NCI-H82 treated with DMSO at 0.1 percent for 48 hours (cell line): Measurements from ENCODE around the gene CIRBP.

Experiments
- DNase-seq: peaks from one replicate; lab custom pipeline; 2025; ENCODE audit not compliant: unreplicated experiment; lab: John Stamatoyannopoulos, UW

The CIRBP gene

DNA sequence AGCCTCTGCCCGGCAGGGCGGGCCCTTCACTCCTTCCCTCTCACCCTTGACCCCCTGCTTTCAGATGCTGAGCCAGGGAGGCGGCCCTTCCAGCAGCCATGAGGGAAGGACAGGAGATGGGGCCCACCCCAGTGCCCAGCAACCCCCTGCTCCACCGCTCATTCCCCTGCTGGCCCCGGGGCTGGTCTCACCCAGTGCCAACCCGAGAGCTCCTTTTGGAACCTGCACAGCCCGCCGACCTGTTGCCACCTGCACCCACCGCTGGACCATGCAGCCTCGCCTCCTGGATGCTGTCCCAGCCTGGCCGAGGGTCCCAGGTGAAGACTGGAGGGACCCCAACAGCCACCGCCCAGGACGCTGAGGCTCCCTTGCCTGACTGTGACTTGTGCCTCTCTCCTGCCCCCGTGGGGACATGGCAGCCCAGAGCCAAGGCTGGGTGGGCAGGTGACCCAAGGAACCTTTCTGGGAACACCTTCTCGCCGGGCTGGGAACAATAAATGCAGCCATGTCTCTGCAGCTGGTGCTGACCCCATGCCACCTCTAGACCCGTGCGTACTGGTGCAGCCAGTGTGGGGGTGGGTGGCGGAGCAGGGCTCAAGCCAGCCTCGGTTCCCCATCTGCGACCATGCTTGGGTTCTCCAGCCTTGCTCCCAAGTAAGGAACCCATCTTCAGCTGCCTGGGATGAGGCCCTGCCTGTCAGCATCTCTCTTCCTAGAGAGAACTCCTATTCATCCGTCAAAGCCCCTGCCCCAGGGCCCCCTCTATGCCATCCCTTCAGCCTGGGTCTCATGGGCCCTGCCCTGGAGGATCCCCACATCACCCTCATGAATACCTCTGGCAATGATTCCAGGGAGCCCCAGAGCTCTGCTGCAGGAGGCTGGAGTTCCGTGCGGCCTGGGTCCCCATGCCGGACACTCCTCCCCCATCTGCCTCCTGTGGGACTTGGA, 9.9 kb downstream of the CIRBP start:
- DNase-seq, result no peak

DNA sequence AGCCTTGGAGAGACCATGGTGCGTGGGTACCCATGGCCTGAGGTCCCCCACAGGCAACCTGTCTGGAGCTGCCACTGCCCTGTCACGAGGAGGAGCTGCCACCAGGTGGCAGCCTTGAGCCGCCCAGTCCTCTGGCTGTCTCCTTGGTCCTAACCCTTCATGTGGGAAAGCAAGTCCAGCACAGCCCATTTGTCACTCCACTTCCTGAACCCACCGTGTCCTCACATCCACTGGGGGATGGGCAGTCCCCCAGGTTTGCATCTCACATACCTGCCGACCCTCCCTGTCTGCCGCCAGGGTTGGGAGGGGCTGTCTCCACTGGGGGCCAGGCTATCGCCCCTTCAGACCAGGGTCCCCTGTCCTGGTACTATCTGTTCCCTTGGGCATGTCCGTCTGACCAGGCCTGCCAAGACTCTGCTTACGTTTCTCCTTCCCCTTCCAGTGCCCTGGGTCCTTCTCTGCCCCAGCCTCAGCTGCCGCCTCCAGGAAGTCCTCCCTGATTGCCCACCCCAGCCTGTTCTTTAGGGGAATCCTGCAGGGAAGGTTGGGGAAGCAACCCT, 10.7 kb downstream of the CIRBP start:
- no peak for DNase-seq

DNA sequence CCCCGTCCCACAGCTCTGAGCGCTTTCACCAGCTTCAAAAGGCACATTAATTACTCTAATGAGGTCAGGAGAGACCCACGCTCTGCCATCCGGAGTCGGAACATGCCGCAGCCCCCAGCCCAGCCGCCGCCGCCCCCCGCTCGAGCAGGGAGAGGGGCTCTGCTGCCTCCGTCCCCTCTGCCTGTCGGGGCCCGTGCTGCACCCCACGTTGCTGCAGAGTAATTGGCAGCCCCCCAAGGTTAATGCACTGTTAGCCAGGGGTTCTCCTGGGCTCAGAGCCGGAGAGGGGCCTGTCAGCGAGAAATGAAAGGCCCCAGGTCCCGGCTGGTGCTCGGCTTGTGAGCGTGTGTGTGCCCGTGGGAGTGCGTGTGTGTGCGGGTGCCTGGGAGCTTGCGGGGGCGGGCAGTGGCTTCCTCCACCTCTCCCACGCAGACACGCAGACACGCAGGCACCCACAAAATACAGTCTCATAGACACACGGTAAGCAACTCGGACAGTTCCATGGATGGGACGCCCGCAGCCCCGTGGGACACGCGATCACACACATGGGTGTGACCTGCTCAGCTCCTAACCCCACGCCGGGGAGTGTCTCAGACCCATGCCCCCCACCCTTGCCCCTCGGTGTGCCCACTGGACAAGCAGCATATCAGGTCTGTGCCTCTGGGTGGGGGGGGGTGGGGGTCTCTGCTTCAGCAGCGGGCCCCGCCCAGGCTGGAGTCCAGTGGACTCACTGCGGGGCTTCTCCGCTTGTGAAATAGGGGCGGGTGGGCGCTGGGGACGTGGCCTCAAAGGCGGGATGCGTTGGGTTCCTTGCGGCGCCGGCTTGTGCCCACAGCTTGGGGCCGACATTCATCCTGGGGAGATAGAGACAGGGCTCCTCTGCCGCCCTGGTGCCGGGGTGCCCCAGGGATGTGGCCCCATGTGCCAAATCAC, 11.8 kb downstream of the CIRBP start:
- no peak for DNase-seq

DNA sequence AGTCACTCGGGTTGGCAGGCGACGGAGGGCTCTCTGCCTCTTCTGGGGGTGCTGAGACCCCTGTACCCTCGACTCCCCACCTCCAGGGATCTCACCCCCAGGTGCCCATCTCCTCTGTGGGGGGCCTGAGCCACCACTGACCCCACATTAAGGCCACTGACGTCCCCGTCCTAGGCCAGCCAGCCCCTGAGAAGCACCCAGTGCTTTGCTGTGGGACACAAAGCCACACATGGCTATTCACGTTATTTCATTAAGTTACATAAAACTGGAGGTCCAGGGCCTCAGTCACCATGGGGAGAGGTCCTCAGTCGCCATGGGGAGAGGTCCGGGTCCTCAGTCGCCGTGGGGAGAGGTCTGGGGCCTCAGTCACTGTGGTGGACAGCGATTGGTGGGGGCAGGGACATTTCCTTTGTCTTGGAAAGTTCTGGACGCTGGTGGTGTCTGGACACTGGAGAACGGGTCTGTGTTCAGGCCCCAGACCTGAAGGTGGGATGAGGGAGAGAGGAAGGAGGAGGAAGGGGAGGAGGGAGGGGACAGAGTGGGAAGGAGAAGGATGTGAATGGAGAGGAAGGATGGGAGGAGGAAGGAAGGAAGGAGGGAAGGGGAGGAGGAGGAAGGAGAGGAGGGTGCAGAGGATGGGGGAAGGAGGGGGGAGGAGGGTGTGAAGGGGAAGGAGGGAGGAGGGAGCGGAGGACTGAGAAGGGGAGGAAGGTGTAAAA, 12.6 kb downstream of the CIRBP start:
- no peak for DNase-seq

DNA sequence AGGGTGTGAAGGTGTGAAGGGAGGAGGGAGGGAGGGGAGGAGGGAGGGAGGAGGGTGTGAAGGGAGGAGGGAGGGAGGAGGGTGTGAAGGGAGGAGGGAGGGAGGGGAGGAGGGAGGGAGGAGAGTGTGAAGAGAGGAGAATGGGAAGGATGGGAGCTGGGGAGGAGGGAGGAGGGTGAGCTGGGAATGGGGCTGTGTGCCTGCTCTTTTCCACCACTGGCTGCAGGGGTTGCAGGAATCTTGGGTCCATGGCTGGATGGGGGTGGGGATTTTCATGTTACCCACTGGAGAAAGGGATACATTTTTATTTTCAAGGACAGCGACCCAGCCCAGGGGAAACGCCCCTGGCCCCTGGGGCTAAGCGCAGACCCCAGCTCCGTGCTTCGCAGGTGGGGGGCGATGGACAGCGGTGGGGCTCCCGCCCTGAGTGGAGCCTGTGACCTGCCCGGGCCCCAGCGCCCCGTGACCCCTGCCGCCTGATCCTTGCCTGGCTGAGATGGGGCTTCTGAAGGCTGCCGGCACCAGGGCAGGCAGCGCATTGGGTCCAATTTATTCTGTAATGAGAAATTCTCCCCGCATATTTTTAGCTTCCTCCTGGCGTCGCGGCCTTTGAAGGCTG, 13.6 kb downstream of the CIRBP start:
- no peak for DNase-seq

DNA sequence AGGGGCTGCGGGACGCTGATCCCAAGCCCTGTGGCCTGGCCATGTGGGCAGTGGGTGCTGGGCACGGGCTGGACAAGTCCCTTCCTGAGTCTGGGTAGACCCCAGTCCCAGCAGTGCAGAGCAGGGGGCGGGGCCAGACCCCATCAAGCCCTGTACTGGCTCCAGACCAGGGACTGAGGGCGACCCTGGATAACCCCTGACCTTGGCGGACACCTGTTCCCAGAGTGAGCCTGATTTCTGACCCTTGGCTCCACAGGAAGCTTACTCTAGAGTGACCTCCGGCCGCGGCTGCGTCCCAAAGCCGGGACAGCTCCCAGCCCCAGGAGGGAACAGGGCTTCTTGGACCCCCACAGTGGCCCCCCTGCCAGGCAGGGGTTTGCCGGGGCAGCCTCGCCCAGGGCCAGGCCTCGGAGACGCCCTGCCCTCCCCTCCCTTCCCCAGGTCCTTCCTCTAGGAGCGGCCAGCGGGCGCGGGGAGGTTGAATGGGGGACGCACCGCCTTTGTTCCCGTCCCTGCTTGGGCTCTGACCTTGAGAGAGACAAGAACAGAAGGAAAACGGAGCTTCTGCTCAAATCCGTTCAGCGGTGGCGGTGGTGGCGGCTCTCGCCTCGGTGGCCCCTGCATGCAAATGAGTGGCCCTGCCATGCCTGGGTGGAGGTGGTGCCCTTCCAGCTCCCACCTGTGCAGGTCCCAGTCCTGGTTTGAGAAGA, 14.2 kb downstream of the CIRBP start:
- no peak for DNase-seq

DNA sequence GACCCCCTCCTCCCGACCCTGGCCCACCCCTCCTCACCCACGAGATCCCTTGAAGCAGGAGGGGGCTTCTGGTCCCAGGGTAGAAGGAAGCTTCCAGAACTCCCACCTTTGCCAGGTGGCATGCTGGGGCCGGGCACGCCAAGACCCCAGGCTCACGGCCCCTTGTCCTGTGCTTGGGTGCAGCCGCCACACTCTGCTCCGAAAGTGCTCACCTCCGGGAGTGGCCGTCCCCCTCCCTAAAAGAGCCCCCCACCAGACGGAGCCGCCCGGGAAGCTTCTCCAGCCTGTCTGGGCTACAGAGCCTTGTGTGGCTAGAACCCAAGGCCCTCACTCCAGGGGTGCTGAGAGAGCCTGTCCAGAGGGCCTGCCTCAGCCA, 14.8 kb downstream of the CIRBP start:
- no peak for DNase-seq

DNA sequence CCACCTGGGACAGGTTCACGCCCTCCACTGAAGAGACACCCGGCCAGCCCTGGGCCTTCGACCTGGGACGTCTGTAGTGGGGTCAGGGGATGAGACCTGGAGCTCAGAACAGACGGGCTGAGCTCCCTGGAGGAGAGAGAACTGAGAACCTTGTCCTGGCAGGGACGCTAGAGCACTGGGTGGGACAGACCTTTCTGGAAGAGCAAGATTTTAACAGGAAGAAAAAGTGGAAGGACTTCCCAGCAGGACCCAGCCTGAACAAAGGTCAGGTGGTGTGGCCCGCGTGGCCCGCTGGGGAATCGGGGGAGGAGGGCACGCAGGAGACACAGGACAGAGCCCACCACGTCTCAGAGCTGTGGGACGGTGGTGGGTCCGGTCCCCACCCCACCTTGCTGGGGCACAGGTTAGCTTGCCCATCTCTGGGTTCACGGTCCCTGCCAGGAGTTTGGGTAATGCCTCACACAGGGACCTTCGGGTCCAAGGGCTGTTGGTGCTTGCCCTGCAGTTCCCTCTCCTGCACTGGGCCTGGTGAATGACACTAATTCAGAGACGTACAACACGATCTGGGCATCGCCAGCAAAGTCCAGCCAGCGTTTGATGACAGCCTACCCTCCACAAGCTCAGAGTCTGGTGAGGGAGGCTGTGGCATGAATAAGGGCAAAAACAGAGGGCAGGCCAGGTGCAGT, 15.3 kb downstream of the CIRBP start:
- no peak for DNase-seq

DNA sequence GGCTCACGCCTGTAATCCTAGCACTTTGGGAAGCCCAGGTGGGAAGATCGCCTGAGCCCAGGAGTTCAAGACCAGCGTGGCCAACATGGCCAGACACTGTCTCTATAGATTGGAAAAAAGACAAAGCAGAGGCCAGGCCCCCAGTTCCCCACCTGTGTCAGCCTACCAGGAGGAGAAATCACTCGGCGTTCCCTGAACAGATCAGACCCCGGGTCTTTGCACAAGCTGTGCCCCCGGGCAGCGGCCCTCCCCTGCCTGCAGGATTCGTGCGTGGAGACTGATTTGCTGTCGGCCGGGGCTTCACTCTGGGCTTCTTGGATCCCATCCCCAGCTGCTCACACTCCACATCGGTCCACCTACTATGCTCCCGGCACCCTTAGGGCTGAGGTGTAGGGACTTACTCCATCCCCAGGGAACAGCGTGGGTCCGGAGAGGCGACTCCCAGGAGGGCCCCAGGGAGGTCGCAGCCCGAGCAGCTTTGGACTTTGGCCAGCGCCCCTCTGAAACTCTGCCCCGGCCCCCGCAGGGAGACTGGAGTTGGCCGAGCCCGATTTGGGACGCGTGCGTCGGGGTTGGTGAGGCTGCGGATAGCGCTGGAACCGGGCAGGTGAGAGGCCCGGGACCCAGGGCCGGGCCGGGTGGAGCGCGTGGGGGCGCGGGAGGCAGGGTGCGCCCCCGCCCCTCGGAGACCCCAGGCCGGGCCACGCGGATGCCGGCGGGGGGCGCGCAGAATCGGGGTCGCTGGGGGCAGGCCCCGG, 16.0 kb downstream of the CIRBP start:
- DNase-seq, result no peak

DNA sequence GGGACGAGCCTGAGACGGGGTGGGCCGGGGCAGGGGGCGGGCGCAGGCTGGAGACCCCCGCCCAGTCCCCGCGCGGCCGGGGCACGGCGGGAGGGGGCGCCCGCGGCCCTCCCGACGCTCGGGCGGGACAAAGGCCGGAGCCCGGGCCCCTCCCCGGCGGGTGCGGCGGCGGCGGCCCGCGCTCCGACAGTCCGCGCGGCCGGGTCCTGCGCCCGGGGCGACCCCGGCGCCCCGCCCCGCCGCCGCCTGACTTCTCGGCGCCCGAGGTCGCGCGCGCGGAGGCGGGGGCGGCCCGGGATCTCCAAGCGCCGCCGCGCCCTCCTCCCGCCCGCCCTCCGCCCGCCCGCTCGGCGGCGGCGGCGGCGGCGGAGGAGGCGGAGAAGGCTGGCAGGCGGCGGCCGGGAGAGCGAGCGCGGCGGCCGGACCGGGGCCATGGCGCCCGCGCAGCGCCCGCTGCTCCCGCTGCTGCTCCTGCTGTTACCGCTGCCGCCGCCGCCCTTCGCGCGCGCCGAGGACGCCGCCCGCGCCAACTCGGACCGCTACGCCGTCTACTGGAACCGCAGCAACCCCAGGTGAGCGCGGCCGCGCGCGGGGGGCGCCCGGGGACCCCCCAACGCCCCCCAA, 16.7 kb downstream of the CIRBP start, which contains the start of gene EFNA2:
TSS of gene EFNA2 (plus strand) at position 137 of the 624 bp plus-strand sequence. CDS start at position 433, 296 bp downstream.
- no peak for DNase-seq

DNA sequence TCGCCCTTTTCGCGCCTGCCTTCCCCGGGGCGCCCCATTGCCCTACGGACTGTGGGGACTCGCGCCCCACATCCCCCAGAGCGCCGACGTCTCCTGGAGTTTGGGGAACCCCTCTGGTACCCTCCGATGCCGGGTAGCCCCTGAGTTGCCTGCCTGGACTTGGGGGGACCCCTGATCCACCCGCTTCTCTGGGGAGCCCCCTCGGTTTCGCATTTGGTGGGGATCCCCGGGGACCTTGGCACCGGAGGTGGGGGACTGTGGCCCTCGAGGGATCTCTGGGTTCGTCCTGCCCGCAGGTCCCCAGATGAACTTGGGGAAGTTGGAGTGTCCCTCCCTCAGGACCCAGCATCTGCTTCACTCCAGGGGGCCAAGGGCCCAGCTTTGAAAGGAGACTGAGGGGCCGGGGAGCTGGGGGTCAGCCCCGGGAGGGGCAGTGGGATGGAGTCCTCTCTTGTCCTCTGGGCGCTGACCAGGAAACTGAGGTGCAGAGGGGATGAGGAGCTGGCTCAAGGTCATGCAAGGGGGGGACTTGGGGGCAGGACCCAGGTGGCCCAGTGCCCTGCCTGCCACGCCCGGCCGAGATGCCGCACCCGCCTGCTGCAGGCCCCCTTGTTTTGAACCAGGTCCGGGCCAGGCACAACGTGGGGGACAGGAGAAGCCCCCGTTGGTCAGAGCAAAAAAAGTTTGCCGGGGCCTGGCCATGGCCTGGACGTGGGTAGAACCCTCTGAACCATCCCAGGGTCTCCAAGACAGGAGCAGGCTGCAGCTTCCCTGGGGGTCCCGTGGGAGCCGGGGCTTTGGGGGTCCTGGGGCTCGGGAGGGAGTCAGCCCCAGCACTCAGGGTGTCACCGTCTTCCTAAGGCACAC, 17.6 kb downstream of the CIRBP start:
- DNase-seq, result no peak

DNA sequence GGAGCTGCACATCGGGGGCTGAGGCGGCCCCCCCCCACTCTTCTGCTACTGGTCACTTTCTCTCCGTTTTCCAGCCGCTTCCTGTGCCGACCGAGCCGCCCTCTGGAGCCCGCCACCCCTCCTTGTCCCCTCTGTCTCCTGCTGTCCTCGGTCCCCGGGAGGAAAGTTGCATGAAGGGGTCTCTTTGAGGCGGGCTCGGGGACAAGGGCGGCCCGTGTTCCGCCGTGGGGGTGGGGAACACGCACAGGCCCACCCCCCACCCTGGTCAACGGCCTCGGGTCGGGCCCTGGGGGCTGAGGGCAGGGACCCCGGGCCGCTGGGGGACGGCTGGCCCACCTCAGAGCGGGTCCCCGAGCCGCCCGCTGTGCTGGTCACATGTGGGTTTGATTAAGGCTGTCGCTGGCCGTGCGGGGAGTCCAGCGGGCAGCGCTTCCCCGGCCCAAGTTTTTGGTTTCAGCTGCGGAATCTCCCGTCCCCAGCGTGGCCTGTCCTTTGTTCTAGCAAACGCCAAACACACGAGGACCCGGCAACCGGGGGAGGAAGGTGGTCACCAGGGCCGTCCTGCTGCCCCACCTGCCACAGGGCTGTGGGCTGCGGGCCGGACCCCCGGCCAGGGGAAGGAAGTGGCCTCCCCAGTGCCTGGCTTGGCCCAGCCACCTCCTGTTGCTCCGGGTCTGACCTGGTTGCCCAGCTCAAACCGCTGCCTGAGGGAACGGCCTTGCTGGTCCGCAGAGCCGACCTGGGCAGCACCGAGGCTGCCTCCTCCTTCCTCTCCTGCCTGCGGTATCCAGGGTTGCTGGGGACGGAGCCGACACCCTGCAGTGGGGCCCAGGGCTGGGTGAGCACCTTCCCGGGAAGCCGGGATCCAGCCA, 18.5 kb downstream of the CIRBP start:
- no peak for DNase-seq

DNA sequence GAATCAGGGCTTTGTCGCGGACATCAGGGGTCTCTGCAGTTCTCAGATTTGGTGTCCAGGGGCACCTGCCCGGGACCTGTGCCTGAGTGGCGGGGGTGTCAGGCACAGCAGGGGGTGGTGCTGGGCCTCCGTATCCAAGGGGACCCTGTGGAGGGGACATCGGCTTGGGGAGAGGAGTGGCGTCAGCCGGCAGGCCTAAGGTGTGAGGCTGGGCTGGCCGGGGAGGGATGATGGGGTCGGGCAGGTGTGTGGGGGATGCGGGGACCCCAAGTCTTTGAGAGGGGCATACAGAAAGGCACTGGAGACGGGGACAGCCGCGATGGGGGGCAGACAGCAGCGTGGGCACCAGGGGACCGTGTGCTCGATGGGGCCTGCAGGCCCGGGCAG, 19.1 kb downstream of the CIRBP start:
- DNase-seq, result no peak

DNA sequence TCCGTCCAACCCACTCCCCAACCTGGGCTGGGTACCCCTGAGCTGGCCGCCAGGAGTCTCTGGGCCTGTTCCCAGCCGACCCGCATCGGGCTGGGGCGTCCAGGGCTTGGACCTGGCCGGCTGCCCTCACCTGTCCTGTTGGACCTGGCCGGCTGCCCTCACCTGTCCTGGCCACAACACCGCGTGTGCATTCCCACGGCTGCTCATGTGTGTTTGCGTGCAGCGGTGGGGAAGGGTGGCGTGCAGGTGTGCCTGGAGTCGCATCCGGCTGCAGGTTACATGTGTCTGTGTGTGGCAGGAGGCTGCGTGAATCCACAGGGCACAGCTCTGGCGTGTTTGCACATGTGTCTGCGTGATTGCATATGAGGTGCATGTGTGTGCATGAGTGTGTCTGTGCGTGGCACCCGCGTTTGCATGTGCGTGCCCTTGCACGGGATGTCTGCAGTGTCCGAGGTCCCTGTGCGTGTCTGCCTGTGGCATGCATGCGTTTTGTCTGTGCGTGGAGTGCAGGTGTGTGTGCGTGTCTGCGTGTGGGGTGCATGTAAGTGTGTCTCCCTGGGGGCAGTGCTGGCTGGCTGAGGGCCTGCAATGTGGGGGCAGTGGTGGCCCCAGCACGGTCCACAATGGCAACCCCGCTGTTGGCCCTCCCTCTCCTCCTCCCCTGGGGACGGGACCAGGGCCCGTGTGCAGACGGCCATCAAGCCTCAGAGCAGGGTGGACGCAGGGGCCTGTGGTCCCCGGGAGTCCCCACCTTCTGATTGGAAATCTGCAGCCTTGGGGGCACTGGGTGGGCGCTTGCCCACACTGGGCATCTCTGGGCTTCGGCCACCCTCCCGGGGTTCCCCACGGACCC, 19.9 kb downstream of the CIRBP start:
- no peak for DNase-seq

DNA sequence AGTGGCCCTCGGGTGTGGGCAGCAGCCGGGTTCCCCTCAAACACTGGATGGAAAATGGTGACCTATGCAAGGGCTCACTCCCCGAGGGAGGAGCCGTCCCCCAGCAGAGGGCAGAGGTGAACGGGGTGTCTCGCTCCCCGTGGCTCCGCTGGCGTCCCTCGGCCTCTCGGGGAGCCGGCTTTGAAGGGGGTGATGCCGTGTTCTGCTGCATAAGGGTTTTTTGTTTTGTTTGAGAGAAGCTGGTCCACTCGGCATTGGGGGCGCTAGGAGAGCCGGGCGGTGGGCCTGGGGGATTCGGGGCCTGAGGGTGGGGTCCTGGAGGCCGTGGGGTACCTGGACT, 20.5 kb downstream of the CIRBP start:
- no peak for DNase-seq
